Stimulated activated CD4-positive, alpha-beta T cell treated with anti-CD3 and anti-CD28 coated beads, Interleukin-2, amount 100 ng/mL, for 4 hours (primary cell): Measurements from ENCODE around the gene GLT6D1.
"Not testable (repeated sequence)": the region's sequence is repeated elsewhere in the genome, so short reads cannot be mapped to it uniquely, and the experiment has no call there.

Experiments
- DNase-seq: peaks from one replicate; pipeline ENCODE4 v3.0.0-alpha.2; 2020; ENCODE audit warnings: low read depth

The GLT6D1 gene

GRCh38 chr9:135664801-135665794 is 25.8 kb upstream of the GLT6D1 start:
- DNase-seq, result no peak

- no peak for DNase-seq
Observed at GRCh38 chr9:135664266-135664665, 24.9 kb upstream of the GLT6D1 start.

GRCh38 chr9:135663857-135664256 is 24.5 kb upstream of the GLT6D1 start:
- no peak for DNase-seq

- no peak for DNase-seq
Observed at GRCh38 chr9:135663451-135663770, 24.1 kb upstream of the GLT6D1 start.

- DNase-seq, result no peak
Observed at GRCh38 chr9:135662758-135663450, 23.6 kb upstream of the GLT6D1 start, which contains the start of gene LCN9. Gene LCN9, plus strand, starts transcription at chr9:135663309. Its CDS starts 13 bp downstream, at chr9:135663322.

- DNase-seq, result no peak
Observed at GRCh38 chr9:135661816-135662560, 22.6 kb upstream of the GLT6D1 start.

GRCh38 chr9:135660407-135660806 is 21.1 kb upstream of the GLT6D1 start:
- DNase-seq, result no peak

- no peak for DNase-seq
Observed at GRCh38 chr9:135659252-135659651, 19.9 kb upstream of the GLT6D1 start.

GRCh38 chr9:135657416-135657815 is 18.1 kb upstream of the GLT6D1 start:
- DNase-seq, result no peak

GRCh38 chr9:135655317-135655716 is 16.0 kb upstream of the GLT6D1 start:
- DNase-seq, result no peak

- DNase-seq, result no peak
Observed at GRCh38 chr9:135650408-135650807, 11.1 kb upstream of the GLT6D1 start.

GRCh38 chr9:135649508-135649907 is 10.2 kb upstream of the GLT6D1 start:
- DNase-seq, result no peak

- DNase-seq, result no peak
Observed at GRCh38 chr9:135648494-135649410, 9.4 kb upstream of the GLT6D1 start.

GRCh38 chr9:135647884-135648283 is 8.5 kb upstream of the GLT6D1 start:
- DNase-seq, result no peak

- no peak for DNase-seq
Observed at GRCh38 chr9:135644631-135645218, 5.4 kb upstream of the GLT6D1 start.

GRCh38 chr9:135641745-135642144 is 2.4 kb upstream of the GLT6D1 start:
- no peak for DNase-seq

GRCh38 chr9:135641047-135641446 is 1.7 kb upstream of the GLT6D1 start:
- DNase-seq, result no peak

GRCh38 chr9:135636930-135637530 is 2.3 kb downstream of the GLT6D1 start:
- not testable (repeated sequence) for DNase-seq

GRCh38 chr9:135632841-135633240 is 6.5 kb downstream of the GLT6D1 start:
- DNase-seq, result no peak

- no peak for DNase-seq
Observed at GRCh38 chr9:135624282-135624681, 15.1 kb downstream of the GLT6D1 start.
